Measurements from ENCODE around the gene KRTAP12-4. TPM values are rescaled to one million over a fixed set of nuclear protein-coding genes. Genes with fewer than 3 reads are reported as not detected.

The KRTAP12-4 gene
- total RNA-seq, 1 experiment from 2014 or later: not detected

GRCh38 chr21:44702111-44702972 lies 47.9 kb upstream of the KRTAP12-4 start:
- Mint-ChIP-seq H3K36me3 (ENCODE audit: insufficient read depth, unreplicated experiment) (no peaks in the 10 kb centered on the region), H3K4me1 (ENCODE audit: insufficient read depth, unreplicated experiment) (no peaks in the 10 kb centered on the region), H3K4me3 (ENCODE audit: unreplicated experiment) (no peak overlapping the region), H3K27ac (ENCODE audit: low read depth, unreplicated experiment) (no peak overlapping the region), H3K27me3 (ENCODE audit: insufficient read depth, unreplicated experiment) (peaks cover 48% of the 10 kb centered on the region), H3K9me3 (ENCODE audit: unreplicated experiment) (no peaks in the 10 kb centered on the region)
- TF ChIP-seq CTCF (IDR thresholded peaks at IDR 0.05; ENCODE audit: unreplicated experiment): no peak
- ChIA-PET CTCF (no interaction called here), POLR2A (no interaction called here)
- no TSS peak for BruUV-seq (replicated peaks)
- intact Hi-C loops (cut with micrococcal nuclease): no loop called here
- DNase-seq (ENCODE audit: unreplicated experiment): no peak

- BruUV-seq (replicated peaks): no TSS peak
- no peaks in the 10 kb centered on the region for H3K9me3 Mint-ChIP-seq (ENCODE audit: unreplicated experiment)
- H3K4me1 Mint-ChIP-seq (ENCODE audit: insufficient read depth, unreplicated experiment): no peaks in the 10 kb centered on the region
- H3K27me3 Mint-ChIP-seq (ENCODE audit: insufficient read depth, unreplicated experiment): peaks cover 55% of the 10 kb centered on the region
- H3K27ac Mint-ChIP-seq (ENCODE audit: low read depth, unreplicated experiment): no peak overlapping the region
- H3K4me3 Mint-ChIP-seq (ENCODE audit: unreplicated experiment): no peak overlapping the region
- intact Hi-C loops (cut with micrococcal nuclease): no loop called here
- no peak for DNase-seq (ENCODE audit: unreplicated experiment)
- POLR2A ChIA-PET: interaction anchor here (0.6 to 1.1 kb wide), 2 partner anchors 8 to 28 kb away, joined by 3 to 5 read pairs; no protein-coding TSS in a partner anchor
- no peak for TF ChIP-seq CTCF (IDR thresholded peaks at IDR 0.05; ENCODE audit: unreplicated experiment)
- no peaks in the 10 kb centered on the region for H3K36me3 Mint-ChIP-seq (ENCODE audit: insufficient read depth, unreplicated experiment)
- CTCF ChIA-PET: no interaction called here
These were observed 47.1 kb upstream of the KRTAP12-4 start for GRCh38 chr21:44701541-44701940.

GRCh38 chr21:44701023-44701400 lies 46.6 kb upstream of the KRTAP12-4 start:
- POLR2A ChIA-PET: interaction anchor here (0.6 to 1.1 kb wide), 2 partner anchors 9 to 28 kb away, joined by 3 to 5 read pairs; no protein-coding TSS in a partner anchor
- no peak overlapping the region for H3K4me3 Mint-ChIP-seq (ENCODE audit: unreplicated experiment)
- peaks cover 60% of the 10 kb centered on the region for H3K27me3 Mint-ChIP-seq (ENCODE audit: insufficient read depth, unreplicated experiment)
- H3K36me3 Mint-ChIP-seq (ENCODE audit: insufficient read depth, unreplicated experiment): no peaks in the 10 kb centered on the region
- no TSS peak for BruUV-seq (replicated peaks)
- H3K4me1 Mint-ChIP-seq (ENCODE audit: insufficient read depth, unreplicated experiment): no peaks in the 10 kb centered on the region
- TF ChIP-seq CTCF (IDR thresholded peaks at IDR 0.05; ENCODE audit: unreplicated experiment): no peak
- H3K9me3 Mint-ChIP-seq (ENCODE audit: unreplicated experiment): no peaks in the 10 kb centered on the region
- DNase-seq (ENCODE audit: unreplicated experiment): no peak
- CTCF ChIA-PET: no interaction called here
- intact Hi-C loops (cut with micrococcal nuclease): no loop called here
- H3K27ac Mint-ChIP-seq (ENCODE audit: low read depth, unreplicated experiment): no peak overlapping the region

GRCh38 chr21:44700101-44701022 lies 45.9 kb upstream of the KRTAP12-4 start:
- TF ChIP-seq CTCF (IDR thresholded peaks at IDR 0.05; ENCODE audit: unreplicated experiment): no peak
- Mint-ChIP-seq H3K27me3 (ENCODE audit: insufficient read depth, unreplicated experiment) (peaks cover 67% of the 10 kb centered on the region), H3K27ac (ENCODE audit: low read depth, unreplicated experiment) (no peak overlapping the region), H3K4me1 (ENCODE audit: insufficient read depth, unreplicated experiment) (no peaks in the 10 kb centered on the region), H3K36me3 (ENCODE audit: insufficient read depth, unreplicated experiment) (no peaks in the 10 kb centered on the region), H3K9me3 (ENCODE audit: unreplicated experiment) (no peaks in the 10 kb centered on the region), H3K4me3 (ENCODE audit: unreplicated experiment) (no peak overlapping the region)
- ChIA-PET POLR2A (interaction anchor here (1.1 kb wide), 1 partner anchor 10 kb away, joined by 5 read pairs; no protein-coding TSS in a partner anchor), CTCF (no interaction called here)
- DNase-seq (ENCODE audit: unreplicated experiment): no peak
- no TSS peak for BruUV-seq (replicated peaks)
- intact Hi-C loops (cut with micrococcal nuclease): no loop called here

All from MCF 10A (cell line).